Activated naive CD4-positive, alpha-beta T cell (primary cell): ENCODE measurements around the gene SLC27A3.
"Not testable (repeated sequence)": the region's sequence is repeated elsewhere in the genome, so short reads cannot be mapped to it uniquely, and the experiment has no call there.

Source experiments
- DNase-seq, 4 experiments: peaks; one replicate each; lab custom pipeline; 2025; lab: John Stamatoyannopoulos, UW

Gene SLC27A3

DNA sequence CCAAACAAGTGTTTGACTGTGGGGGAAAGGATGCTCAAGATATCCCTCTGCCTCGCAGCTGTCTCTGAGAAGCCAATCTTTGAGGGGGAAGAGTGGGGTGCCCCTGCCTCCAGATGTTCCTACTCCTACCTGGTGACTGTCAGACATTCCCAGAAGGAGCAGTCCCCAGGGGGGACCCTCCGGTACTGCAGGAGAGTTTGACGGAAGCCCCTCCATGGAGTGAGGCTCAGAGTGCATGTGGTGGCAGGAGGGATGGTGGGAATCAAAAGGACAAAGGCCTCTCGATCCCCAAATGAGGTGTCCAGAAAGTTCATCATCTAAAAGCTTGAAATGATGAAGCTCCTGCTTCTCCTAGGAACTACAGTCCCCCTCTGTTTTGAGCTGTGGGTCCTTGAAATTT, 5.3 kb downstream of the SLC27A3 start:
- no peak for DNase-seq

DNA sequence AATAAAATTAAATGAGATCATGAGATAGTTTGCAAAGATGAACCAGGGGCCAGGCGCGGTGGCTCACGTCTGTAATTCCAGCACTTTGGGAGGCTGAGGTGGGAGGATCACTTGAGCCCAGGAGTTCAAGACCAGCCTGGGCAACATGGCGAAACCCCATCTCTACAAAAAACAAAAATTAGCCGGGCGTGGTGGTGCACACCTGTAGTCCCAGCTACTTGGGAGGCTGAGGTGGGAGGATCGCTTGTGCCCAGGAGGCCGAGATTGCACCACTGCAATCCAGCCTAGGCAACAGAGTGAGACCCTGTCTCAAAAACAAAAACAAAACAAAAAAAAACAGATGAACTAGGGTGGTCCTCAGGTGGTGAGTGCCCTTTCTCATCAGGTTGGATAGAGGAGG, 7.4 kb downstream of the SLC27A3 start:
- DNase-seq, result not testable (repeated sequence)

DNA sequence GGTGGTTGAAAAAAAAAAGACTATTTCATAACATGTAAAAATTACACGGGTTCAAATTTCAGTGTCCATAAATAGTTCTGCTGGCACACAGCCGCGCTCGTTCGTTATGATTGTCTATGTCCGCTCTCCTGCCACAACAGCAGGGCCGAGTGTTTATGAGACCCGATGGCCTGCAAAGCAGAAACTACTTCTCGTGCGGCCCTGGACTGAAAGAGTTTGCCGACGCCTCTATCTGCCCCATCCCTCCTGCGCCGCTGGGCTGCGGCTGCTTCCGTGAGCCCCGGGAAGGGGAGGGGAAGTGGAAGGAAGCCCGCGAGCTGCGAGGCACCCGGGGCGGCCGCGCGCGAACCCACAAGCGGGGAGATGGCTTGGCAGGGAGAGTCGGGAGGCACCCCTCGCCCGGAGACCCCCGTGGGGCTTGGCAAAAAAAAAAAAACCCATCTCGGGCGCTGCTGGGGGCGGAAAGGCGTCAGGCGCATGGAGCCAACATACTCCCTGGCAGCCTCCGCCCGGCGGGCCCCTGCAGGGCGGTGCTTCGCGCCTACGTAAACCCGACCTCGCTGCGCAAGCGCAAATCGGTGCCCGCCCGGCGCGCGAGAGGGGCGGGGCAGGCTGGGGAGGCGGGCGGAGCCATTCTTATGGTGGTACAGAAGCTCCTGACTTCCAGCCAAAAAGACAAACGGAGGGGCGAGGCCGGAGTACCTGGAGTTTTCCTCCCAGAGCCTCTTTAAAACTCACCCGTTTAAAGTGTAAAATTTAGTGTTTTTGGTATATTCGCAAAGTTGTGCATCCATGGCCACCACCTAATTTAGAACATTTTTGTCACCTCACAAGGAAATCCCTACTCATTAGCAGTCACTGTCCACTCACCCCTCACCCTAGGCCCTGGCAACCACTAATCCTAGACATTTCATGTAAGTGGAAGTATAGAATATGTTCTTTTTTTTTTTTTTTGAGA, 8.3 kb downstream of the SLC27A3 start:
- peak; percentile 82 to 88 (median 84) for DNase-seq

DNA sequence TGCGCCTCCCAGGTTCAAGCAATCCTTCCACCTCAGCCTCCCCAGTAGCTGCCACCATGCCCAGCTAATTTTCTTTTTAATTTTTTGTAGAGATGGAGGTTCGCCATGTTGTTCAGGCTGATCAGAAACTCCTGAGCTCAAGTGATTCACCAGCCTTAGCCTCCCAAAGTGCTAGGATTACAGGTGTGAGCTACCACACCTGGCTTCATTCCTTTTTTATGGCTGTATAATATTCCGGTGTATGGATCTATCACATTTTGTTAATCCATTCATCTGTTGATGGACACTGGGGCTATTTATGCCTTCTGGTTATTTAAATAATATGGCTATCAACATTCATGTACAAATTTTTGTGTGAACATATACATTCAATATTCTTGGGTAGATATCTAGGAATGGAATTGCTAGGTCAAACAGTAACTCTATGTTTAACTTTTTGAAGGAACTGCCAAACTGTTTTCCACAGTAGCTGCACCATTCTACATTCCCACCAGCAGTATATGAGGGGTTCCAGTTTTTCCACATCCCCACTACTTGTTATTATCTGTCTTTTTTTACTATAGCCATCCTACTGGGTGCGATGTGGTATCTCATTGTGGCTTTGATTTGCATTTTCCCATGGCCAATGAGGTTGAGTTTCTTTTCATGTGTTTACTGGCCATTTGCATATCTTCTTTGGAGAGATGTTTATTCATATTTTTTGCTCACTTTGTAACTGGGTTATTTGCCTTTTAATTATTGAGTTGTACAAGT, 11.0 kb downstream of the SLC27A3 start:
- DNase-seq, result no peak

DNA sequence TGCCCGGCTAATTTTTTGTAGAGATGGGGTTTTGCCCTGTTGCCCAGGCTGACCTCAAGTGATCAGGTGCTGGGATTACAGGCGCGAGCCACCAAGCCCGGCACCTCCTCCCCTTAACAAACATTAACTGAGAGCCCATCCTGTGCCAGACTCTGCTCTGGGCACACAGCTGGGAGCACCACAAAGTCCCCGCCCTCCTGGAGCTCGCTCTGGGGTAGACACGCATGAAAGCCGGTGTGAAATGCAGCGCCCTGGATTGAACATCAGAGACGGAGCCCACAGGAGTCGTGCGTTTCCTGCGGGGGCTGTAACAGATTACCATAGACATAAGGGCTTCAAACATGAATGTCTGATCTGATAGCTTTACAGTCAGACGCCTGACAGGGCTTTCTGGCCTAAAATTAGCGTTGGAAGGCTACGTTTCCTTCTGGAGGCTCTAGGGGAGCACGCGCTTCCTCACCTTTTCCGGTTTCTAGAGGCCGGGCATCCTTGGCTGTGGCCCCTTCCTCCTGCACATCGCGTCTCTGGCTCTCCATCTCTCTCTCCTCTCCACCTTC, 14.3 kb downstream of the SLC27A3 start:
- DNase-seq, result no peak

DNA sequence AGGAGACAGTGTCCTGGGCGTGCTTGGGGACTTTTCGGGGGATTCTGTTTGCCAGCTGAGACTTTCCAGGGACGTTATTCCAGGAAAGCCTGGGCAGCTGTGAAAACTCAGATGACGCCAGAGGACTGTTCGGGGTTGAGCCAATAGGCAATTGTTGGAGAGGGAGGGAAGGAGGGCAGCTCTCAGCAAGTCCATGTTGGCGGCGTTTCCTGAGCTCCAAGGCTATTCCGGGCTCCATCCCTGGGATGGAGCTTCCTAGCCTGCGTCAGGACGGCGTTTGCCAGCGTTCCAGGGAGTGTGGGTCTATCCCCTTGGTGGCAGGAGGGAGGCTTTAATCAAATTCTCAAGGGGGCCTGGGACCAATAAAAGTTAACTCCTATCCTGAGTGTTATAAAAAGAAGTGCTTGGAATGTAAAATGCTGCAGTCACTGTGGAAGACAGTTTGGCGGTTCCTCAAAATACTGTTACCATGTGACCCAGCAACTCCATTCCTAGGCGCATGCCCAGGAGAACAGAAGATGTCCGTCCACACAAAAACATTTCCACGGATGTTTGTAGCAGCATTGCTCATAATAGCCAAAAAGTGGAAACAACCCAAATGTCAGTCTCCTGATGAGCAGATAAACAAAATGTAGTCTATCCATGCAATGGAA, 15.2 kb downstream of the SLC27A3 start:
- no peak for DNase-seq

DNA sequence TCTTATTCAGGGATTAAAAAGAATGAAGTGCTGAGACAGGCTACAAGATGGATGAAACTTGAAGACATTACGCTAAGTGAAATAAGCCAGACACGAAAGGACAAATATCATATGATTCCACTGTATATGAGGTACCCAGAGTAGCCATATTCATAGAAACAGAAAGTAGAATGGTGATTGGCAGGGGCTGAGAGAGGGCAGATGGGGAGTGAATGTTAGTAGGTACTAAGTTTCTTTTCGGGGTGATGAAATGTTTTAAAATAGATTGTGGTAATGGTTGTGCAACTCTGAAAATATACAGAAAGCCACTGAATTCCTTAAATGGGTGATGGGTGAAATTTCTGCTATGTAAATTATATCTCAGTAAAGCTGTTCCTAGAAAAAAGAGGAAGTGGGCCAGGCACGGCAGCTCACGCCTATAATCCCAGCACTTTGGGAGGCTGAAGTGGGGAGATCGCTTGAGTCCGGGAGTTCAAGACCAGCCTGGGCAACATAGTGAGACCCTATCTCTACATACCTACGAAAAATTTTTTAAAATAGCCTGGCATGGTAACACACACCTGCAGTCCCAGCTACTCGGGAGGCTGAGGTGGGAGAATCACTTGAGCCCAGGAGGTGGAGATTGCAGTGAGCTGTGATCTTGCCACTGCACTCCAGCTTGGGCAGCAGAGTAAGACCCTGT, 15.9 kb downstream of the SLC27A3 start:
- no peak for DNase-seq

DNA sequence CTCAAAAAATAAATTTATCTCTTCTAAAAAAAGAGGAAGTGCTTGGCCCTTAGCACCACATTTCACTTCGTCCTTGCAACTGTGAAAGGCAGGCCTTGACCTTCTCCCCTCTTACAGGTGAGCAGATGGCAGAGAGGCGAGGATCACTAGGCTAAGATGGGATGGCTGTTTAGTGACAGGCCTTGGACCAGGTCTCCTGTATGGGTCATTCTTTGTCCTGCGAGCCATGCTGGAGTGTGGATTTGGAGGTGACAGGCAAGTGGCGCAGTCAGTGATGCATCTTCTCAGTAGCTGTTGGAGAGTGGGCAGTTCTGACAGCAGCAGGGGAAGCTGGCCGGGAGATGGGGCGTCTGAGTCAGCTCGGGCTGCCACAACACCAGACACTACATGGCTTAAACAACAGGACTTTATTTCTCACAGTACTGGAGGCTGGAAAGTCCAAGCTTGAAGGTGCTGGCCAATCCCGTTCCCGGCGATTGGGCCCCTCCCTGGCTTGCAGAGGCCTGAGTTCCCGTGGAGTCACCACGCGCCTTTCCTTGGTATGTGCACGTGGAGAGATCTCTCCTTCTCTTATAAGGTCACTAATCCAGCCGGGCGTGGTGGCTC, 16.5 kb downstream of the SLC27A3 start:
- DNase-seq, result no peak

DNA sequence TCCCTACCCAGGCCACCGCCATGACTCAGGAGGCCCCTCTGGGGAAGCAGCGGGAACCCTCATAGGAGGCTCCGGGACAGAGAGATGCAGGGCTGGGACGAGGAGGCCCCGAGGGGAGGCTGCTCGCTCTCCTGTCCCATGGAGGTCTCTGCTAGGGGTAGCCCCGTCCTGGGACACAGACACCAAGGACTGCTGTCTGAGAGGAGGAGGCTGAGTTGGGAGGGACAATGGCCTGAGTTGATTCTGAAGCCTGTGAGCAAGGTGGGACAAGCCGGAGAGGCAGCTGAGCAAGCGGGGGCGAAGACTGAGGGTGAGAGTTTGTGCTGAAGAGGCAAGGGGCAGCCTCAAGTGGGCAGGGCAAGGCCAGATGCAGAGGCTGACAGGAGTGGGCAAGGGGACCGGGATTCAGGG, 17.4 kb downstream of the SLC27A3 start:
- DNase-seq, result no peak

DNA sequence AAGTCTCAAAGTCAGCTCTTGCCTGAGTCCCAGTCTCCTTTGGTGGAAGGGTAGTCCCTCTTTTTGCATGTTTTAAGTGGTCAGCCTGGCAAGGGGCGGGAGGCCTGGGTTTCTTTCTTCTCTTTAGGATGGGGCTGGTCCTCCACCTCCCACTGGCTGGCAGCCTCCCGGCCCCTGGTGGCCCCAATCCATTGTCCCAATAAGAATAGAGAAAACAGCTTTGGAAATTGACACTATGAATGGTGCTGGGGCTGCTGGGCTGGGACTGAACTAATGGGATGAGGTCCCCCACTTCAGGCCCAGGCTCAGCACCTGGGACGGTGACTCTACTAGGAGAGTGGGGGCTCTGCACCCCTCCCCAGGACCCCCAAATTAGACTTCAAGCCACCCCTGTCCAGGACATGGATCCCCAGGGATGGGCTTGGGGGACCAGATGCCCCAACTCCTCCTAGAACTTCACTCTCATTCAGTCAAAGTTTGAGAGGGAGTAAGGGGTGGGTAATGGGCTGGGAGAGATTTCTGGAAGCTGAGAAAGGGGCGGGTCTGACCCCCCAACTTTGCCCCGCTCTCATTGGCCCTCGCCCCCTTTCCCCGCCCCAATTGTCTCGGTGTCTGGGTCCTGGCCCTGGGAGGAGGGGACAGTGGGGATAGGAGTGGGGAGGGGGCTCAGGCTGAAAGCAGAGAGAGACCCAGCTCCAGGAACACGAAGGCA, 18.2 kb downstream of the SLC27A3 start:
- no peak for DNase-seq

DNA sequence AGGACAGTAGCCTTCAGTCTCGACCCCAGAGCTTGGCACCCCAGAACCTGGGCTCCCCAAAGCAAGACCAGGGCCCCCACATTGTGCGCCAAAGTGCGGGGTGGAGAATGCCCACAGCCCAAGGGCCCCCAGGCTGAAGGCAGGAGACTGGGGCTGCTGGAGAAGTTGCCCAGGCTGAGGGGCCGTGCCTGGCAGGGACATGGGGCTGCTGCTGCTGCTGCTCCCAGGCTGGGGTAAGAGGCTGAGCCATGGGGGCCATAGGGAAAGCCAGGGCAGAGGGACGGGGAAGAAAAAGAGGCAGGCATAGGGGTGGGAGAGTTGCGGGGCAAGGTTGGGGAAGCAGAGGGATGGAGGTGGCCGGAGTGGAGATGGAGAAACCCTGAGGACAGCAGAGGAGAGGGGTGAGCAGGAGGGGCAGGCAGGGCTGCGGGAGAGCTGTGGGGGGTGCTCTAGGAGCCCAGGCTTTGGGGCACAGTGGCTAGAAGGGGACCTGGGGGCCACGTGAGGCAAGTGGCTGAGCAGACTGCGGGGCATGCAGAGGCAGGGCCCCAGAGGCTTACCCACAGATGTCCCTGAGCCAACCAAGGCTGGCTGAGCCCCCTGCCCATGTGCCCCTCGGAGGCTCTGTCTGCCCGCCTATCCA, 18.9 kb downstream of the SLC27A3 start:
- DNase-seq, result no peak

DNA sequence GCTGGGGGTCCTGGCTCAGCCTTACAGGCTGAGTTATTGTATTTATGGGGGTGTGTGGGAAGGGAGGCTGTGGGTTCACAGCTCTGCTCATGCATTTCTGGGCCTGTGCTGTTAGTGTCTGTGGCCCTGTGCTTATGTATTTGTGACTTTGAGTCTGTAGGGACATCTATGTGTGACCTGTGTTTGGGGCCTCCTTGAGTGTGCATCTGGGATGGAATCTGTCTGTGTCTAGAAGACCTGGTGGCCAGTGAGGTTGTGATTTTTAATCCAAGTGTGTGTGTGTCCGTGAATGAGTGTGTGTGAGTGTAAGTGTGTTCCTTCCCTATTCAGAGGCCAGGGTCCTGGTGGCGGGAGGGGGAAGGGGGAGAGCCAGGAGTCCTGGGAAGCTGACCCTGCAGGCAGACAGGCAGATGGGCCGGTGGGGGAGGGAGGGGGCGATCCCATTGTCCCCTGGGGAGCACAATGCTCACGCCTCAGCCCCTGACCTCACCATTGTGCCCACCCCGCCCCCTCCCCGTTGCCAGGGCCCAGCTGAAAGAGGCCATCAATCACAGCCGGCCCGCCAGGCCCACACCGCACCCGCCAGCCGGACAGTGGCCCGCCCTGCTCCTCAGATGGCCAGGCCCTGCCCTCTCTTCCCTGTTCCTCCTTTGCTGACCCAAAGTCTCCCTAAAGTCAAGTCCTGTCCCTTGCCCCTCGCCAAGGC, 19.6 kb downstream of the SLC27A3 start:
- no peak for DNase-seq

DNA sequence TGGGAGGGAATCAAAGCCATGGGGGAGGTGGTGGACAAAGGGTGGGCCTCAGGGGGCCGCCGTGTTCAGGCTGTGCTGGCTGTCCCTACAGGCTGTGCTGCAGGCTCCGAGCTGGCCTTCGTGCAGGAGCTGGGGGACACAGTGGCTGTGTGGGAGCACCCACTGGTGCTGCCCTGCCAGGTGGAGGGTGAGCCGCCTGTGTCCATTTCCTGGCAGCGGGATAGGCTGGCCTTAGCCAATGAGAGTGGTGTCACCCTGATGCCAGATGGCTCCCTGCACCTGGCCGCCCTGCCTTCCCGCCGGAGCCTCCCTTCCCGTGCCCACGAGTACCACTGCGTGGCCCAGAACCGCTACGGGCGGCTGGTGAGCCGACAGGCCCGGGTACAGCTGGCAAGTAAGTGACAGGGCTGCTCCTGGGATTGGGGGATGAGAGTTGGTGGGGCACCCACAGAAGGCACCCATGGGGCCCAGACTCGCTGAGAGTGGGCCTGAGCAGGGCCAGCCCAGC, 20.2 kb downstream of the SLC27A3 start:
- DNase-seq, result no peak

DNA sequence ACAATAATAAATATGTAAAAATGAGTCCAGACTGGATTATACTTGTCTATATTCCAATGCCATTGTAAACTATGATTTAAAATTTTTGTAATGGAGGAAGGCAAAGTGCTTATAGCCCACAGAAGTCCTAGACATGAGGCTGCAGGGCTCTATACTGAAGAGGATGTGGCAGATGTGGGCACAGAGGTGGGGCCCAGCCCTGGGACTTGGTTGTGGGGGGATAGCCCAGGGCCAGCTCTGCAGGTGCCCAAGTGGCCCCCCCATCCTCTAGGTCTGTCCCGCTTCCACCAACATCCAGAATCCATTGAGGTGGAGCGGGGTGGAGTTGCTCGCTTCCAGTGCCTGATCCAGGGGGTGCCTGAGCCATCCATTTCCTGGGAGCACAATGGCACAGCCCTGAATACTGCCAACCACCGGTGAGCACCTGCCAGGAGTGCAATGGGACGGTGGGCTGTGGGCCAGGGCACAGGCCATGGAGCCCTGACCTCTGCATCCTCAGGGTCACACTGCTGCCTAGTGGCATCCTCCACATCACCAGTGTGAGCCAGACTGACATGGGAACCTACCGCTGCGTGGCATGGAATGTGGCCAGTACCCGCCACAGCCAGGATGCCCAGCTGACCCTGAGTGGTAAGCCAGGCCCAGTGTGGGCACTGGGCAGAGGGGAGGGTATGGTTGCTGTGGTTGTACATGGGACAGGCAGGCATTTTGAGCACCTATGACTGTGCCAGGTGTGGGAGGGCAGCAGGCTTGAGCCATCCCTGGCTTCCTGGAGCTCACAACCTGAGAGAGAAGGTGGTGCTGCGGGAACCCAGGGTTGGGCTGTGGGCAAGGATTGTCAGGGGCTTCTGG, 21.0 kb downstream of the SLC27A3 start:
- no peak for DNase-seq

DNA sequence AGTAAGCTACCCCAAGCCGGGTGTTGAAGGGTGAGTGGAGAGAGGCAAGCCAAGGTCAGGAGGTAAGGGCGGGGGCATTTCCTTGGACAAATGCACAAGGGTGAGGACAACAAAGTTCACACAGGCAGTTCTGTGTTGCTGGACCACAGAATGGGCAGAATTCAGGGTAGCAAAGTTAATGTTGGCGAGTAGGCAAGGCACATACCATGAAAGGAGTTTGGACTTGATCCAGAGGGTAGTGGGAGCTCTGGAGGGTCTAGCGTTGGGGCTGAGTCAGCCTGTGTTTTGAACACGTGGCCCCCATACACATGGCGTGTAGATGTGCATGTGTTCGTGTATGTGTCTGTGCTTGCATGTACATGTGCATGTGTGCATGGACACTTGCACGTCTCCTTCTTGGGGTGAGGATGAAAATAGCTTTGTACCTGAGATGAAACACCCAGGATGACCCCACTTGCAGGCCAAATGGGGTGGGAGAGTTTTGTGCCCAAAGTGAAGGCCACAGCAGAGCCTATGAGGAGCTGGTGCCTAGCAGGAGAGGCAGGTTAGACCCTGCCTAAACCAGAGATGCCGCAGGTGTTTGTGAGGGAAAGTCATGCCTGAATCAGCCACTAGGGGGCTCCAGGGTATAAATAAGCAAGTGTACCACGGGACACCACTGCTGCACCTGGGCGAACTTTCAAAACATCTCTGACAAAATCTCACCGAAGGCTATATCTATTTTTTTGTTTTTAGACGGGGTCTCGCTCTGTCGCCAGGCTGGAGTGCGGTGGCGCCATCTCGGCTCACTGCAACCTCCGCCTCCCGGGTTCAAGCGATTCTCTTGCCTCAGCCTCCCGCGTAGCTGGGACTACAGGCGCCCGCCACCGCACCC, 21.8 kb downstream of the SLC27A3 start:
- peak; percentile 50 to 76 (median 70) for DNase-seq

DNA sequence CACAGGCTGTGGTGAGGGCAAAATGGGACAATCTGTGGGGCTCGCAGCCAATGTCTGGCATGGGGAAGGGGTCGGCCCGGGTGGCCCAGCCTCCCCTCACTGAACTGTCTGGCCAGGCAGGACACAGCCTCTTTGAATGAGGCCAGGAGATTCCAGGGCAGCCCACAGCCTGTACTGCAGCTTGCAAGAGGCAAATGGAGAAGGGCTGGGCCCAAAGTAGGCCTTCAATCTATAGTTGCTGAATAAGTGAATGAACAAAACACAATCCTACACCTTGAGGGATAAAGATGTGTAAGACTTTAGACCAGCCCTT, 23.2 kb downstream of the SLC27A3 start:
- no peak for DNase-seq

DNA sequence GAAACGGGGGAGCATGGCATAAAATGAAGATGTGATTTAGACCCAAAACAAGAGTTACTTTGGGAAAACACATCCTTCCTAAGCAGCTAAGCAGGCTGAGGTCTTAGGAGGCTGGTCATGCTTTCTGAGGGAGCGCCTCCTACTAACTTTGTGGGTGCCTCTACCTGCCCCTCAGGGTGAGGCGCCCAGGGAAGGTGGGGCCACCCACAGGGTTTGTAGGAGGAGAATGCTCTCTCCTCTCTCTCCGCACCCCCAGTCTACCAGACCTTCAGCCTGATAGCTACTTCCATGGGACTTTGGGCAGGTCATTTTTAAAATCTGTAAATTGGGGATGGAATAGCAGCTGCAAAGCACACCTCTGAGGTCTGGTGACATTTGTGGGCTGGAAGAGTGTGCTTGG, 23.8 kb downstream of the SLC27A3 start:
- no peak for DNase-seq
